GM18868 (cell line): ENCODE measurements around the gene PKNOX1.
"Not testable (repeated sequence)": the region's sequence is repeated elsewhere in the genome, so short reads cannot be mapped to it uniquely, and the experiment has no call there.

Experiments used
- ATAC-seq: cut with Tn5 transposase; IDR thresholded peaks from one replicate; pipeline ENCODE4 v1.9.1; 2021; ENCODE audit warnings: mild to moderate bottlenecking, moderate library complexity; ENCODE audit not compliant: unreplicated experiment

Gene PKNOX1

DNA sequence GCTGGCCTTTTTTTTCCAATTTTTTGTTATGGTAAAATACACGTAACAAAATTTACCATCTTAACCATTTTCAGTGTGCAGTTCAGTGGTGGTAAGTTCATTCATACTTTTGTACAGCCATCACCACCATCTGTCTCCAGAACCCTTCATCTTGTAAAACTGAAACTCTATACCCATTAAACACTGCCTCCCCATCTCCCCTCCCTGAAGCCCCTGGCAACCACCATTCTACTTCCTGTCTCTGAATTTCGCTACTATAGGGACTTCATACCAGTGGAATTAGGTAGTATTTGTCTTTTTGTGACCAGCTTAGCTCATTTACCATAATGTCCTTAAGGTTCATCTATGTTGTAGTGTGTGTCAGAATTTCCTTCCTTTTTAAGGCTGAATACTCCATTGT, 8.7 kb downstream of the PKNOX1 start:
- no peak for ATAC-seq

DNA sequence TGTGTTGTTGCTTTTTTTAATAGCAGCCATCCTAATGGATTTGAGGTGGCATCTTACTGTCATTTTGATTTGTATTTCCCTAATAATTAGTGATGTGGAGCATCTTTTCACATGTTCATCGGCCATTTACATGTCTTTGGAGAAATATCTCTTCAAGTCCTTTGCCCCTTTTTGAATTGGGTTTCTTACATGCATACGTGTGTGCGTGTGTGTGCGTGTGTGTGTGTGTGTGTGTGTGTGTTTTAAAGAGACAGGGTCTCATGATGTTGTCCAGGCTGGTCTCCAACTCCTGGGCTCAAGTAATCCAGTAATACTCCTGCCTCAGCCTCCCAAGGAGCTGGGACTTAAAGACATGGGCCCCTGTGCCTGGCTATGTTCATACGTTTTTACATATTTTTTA, 9.5 kb downstream of the PKNOX1 start:
- no peak for ATAC-seq

DNA sequence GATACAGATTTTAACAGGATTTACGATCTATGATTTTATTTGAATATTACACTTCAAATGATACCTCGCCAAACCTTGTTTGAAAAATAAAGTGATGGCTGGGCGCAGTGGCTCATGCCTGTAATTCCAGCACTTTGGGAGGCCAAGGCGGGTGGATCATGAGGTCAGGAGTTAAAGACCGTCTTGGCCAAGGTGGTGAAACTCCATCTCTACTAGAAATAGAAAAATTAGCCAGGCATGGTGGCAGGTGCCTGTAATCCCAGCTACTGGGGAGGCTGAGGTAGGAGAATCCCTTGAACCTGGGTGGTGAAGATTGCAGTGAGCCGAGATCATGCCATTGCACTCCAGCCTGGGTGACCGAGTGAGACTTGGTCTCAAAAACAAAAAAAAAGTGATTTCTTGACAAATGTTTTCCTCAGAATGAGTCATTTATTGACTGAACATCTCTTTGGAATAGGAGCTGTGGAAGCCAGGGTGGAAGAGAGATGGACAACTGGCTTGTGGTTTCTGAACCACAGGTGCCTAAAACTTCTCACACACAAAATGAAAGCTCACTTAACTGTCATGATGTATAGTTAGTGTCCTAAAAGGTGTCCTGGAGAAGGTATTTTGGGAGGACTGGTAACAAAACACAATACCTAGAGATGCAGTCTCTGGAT, 11.9 kb downstream of the PKNOX1 start:
- no peak for ATAC-seq

DNA sequence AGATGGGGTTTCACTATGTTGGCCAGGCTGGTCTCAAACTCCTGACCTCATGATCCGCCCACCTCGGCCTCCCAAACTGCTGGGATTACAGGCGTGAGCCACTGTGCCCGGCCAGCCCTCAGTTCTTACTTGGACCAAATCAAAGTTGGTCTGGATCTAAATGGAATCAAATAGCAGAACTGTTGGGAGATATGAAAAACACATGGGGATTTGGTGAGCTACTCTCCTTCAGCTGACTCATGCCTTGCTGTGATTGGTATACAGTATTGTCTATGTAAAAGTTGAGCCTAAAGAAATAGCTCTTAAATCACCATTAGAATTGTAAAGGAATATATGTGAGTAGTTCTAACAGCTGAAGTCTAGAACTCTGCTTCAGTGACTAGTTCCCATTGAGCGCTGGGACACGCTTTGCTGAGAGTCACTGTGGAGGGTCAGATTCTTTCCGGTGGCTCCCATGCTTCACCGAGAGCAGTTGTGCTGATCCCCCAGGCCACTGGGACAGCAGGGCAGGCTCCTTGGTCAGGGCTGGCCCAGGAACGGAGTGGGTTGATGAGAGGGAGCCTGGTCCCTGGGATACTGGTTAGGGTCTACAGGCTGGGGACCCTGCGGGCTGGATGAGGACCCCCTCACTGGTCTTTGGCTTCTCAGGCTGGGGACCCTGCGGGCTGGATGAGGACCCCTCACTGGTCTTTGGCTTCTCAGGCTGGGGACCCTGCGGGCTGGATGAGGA, 14.0 kb downstream of the PKNOX1 start:
- ATAC-seq: no peak

DNA sequence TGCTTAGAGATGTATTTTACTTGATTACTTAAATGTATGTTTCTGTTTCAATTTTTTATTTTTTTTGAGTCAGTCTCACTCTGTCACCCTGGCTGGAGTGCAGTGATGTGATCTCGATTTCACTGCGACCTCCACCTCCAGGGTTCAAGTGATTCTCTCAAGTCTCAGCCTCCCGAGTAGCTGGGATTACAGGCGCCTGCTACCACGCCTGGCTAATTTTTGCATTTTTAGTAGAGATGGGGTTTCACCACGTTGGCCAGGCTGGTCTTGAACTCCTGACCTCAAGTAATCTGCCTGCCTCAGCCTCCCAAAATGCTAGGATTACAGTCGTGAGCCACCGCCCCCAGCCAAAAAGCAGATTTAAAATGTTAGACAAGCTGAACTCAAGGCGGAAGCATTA, 15.0 kb downstream of the PKNOX1 start:
- ATAC-seq: not testable (repeated sequence)

DNA sequence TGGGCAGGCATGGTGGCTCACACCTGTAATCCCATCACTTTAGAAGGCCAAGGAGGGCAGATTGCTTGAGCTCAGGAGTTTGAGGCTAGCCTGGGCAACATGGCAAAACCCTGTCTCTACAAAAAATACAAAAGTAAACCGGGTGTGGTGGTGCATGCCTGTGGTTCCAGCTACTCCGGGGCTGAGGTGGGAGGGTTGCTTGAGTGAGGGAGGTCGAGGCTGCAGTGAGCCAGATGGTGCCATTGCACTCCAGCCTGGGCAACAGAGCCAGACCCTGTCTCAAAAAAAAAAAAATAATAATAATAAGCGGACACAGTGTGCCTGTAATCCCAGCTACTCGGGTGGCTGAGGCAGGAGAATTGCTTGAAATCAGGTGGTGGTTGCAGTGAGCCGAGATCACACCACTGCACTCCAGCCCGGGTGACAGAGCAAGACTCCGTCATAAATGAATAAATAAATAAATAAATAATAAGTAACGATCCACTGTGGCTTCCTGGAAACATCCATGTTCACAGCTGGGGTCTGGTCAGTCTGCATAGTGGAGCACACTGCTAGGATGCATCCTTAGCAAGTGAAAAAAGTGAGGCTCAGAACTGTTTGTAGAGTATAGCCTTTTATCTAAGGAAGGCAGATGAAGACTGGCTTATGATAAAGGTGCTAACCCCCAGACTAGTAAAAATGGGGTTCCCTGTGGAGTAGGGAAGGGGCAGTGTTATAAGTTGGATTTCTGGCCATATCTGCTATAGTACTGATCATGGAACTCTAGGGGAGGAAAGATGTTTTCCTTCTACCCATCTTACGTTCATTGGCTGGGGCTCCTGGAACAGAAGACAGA, 15.7 kb downstream of the PKNOX1 start:
- no peak for ATAC-seq

DNA sequence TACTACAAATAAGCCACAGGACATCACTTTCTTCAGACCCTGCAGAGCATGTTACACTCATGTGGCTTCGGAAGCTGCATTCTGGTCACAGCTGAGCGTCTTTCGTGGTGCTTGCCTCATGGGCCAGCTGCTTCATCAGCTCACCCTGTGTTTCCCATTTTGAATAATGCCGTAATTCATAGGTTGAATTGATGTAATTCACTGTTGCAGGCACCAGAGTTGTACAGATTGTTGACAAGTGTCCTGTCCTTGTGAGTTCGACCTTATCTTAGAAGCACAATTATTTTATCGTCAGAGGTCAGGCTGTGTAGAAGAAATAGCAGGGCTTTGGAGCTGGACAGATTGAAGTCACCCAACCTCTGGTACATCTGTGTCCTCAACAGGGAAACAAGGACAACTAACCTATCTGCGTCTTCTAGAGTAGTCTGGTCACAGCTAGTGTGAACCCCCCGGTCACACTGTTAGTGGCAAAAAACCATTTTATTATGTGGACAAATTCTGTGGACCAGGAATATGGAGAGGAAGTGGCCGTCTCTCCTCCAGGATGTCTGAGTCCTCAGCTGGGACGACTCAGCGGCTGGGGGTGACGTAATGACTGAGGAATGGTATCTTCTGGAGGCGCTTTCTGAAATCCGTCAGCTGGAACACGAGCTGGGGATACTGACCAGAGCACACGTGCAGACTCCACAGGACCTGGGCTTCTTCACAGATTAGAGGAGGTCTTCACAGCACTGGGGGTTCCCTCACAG, 17.8 kb downstream of the PKNOX1 start:
- ATAC-seq: no peak

DNA sequence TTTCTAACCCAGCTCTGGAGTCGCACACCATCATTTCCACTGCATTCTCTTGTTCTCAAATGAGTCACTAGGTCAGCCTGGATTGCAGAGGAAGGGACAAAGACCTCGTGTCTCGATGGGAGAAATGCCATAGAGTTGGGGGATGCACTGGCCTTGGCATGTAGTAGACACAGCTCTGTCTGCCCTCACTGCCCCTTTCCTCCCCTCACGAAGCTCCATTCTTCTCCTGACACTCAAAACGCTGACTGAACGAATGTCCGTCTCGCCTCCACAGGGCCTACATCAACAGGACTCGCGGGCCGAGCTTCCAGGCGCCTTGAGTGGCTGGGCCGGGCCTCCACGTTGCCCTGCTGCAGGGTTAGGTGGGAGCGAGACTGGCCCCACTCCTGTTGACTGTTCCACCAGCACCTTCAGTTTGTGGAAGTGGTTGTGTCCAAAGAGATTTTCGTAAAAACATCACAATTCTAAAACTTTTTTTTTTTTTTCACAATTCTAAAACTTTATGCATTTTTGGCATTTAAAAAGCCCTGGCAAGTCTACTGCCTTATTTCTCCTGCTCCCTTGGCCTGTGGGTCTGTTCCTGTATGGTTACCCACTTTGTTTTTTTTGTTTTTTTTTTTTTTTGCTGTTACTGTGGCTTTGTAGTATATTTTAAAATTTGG, 18.8 kb downstream of the PKNOX1 start:
- ATAC-seq: no peak

DNA sequence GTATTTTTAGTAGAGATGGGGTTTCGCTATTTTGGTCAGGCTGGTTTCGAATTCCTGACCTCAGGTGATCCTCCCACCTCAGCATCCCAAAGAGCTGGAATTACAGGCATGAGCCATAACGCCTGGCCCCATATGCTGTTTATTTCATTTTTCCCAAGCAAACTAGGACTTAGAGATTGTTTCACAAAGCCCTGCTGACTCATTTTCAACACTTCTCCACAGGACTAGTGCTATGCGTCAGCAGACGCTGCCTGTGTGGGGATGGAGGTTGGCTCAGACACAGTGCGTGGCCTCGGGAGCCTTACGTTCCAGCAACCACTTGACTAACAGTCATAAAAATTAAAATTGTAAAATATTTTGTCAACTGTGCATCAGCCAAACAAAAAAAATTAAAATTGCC, 22.7 kb downstream of the PKNOX1 start:
- no peak for ATAC-seq

DNA sequence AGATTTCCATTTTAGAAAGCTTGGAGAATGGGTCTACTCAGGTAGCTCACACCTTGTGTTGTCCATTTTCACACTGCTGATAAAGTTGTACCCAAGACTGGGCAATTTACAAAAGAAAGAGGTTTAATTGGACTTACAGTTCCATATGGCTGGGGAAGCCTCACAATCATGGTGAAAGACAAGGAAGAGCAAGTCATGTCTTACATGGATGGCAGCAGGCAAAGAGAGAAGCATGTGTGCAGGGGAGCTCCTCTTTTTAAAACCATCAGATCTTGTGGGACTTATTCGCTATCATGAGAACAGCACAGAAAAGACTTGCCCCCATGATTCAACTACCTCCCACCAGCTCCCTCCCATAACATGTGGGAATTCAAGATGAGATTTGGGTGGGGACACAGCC, 23.6 kb downstream of the PKNOX1 start:
- not testable (repeated sequence) for ATAC-seq

DNA sequence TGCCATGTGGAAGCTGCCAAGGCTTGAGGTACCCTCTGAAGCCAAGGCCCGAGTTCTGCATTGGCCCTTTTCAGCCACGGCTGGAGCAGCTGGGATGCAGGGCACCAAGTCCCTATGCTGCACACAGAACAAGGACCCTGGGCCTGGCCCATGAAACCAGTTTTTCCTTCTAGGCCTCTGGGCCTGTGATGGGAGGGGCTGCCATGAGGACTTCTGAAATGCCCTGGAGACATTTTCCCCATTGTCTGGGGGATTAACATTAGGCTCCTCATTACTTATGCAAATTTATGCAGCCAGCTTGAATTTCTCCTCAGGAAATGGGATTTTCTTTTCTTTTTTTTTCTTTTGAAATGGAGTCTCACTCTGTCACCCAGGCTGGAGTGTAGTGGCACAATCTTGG, 24.8 kb downstream of the PKNOX1 start:
- ATAC-seq: not testable (repeated sequence)

DNA sequence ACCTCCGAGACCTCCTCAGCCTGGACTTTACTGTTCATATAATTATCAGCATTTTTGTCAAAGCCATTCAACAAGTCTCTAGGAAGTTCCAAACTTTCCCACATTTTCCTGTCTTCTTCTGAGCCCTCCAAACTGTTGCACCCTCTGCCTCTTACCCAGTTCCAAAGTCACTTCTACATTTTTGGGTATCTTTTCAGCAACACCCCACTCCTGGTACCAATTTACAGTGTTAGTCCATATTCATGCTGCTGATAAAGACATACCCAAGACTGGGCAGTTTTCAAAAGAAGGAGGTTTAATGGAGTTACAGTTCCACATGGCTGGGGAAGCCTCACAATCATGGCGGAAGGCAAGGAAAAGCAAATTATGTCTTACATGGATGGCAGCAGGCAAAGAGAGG, 25.7 kb downstream of the PKNOX1 start:
- not testable (repeated sequence) for ATAC-seq

DNA sequence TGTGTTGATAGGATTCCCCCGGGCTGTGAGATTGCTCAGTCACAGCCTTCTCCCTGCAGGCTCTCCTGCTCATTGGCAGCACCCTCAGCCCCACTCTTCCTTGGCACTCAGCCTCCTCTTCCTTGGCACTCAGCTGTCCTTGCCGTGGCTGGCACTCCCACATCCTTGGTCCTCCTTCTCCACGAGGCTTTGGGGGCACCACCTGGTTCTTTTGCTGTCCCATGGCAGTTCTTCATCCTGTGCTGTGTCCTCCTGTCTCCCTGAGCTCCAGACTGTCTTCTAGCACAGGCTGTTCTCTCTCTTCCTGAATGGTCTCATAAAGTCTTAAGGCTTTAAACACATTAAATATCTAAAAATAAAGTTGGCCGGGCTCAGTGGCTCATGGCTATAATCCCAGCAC, 27.0 kb downstream of the PKNOX1 start:
- ATAC-seq: no peak

DNA sequence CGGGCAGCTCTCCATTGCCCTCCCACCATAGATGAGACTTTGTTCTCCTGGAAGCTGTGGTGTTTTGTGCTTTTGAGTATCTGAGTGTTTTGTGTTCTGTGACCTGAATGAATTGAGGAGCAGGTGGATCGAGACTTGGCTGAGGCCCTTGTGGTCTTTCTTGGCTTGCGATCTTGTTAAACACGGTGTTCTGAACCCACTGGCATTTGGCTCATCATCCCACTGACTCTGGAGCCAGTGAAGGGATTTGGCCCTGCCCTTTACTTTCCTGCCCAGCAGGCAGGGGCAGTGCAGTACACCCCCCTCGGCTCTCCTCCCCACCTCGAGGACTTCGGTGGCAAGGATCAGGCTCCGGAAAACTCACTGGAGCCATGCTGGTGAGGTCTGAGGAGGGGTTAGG, 30.6 kb downstream of the PKNOX1 start:
- no peak for ATAC-seq

DNA sequence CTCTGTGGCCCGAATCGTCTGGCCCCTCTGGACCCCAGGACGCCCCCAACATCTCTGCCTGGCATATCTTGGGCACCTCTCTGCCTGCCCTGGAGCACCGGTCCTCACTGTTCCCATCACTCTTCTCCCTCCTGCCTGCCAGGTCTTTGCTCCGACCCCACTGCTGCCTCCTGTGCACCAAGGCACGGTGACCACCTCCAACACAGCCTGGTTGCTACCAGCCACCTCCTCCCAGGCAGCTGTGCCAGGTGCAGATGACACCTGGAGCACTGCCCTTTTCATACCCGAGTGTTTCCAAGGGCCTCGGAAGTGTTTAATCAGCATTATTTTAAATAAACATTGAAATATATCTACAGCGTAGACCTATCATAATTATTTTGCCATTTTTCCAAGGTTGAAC, 31.3 kb downstream of the PKNOX1 start:
- no peak for ATAC-seq

DNA sequence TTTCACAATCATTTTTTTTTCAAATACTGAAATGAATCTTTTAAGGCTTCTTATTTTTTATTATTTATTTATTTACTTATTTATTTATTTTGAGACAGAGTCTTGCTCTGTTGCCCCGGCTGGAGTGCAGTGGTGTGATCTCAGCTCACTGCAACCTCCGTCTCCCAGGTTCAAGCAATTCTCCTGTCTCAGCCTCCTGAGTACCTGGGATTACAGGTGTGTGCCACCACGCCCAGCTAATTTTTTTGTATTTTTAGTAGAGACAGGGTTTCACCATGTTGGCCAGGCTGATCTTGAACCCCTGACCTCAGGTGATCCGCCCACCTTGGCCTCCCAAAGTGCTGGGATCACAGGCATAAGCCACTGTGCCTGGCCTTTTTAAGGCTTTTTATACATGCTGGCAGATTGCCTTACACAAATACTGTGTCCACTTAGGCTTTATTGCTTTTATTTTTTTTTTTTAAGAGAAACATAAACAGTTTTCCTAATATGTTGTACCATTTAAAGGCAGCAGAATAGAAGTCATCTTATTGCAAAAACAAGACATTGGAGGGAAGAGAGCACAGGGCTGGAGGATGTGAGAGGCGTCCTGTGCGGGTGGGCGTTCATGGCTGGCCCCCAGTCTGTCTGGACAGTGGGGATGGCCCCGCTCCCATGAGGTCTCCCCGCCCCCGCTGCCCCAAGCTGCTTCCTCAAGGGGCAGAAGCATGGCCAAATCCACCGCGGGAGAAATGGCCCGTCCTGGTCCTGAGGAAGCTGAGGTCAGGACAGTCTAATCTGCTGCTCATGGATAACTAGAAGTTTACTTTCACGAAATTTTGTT, 31.9 kb downstream of the PKNOX1 start:
- ATAC-seq: not testable (repeated sequence)

DNA sequence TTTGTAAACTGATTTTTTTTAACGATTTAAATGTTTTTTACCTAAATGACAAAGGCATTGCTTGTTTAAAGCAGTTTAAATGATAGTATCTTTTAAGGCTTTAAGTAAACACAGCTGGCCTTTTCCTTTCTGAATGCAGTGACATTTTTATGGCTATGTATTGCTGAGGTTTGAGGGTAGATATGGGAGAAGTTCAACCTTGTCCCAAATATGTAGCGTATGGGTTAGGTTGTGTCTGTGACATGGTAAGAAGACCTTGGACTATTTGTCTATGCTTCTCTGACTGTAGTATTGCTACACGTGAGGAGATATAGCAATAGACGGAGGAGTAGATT, 32.5 kb downstream of the PKNOX1 start:
- no peak for ATAC-seq

DNA sequence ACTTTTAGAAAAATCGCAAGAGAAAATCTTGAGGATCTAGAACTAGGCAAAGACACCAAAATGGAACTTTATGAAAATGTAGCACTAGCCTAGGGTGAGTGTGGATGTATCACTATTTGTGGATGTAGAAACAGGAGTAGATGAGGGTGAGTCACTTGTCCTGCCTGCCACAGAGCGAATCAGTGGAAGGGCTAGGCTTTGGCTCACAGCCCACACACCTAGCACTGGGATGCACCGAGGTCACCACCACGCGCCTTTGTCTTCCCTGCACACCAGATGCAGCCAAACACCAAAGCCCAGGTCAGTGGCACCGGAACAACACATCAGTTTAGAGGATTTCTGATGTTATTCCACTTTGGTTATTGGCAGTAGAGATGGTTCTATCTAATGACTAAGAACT, 38.2 kb downstream of the PKNOX1 start:
- ATAC-seq: no peak

DNA sequence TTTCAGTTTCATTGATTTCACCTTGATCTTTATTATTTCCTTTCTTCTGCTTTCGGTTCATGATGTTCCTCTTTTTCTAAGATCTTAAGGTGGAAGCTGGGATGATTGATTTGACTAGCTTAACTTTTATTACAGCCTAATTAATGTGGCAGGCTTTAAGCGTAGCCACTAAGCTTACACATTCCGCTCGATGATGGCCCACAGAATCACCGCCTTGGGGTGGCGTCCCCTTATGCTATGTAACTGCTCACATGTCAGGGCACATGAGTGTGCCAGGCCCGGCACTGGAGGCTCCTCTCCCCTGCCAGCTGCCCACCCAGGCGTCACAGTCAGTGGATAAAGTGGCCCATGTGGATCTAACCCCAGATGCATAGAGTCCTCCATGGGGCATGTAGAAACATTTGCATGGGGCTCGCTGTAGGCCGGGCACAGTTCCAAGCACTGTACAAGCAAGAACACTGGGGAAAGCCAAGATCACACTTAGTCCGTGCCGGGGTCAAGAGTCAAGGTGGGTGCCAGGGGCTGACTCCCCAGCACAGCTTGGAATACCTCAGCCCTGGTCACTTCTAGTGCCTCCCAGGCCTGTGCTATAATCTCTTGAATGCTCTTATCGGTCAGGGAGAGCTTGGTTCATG, 41.7 kb downstream of the PKNOX1 start:
- no peak for ATAC-seq
